Stomach (tissue), 4 donors: ENCODE measurements around the gene XXYLT1.

ENCODE experiments used
- POLR2A ChIP-seq, 4 donors: fragments of 450-650 bp; IDR thresholded peaks; one replicate each; pipeline ENCODE4 v1.6.1; 2016; ENCODE audit warnings: antibody characterized with exemption in 4 of 4, control low read depth in 2 of 4, mild to moderate bottlenecking in 1 of 4, moderate library complexity in 1 of 4
- POLR2AphosphoS5 ChIP-seq, 3 donors: sonication (generic); formaldehyde crosslinking; IDR thresholded peaks; one replicate each; pipeline ENCODE4 v1.6.1; 2016; ENCODE audit warnings: antibody characterized with exemption in 3 of 3
- TF ChIP-seq, protein P1 (sequence below), 7 experiments: fragments of 450-650 bp in 4 of 7; fragments of 200-600 bp in 3 of 7; sonication (generic) in 3 of 7; IDR thresholded peaks; one replicate each; pipeline ENCODE4 v1.5.1; 2016 to 2019; ENCODE audit warnings: antibody characterized with exemption in 7 of 7, control low read depth in 2 of 7, mild to moderate bottlenecking in 1 of 7

DNA sequence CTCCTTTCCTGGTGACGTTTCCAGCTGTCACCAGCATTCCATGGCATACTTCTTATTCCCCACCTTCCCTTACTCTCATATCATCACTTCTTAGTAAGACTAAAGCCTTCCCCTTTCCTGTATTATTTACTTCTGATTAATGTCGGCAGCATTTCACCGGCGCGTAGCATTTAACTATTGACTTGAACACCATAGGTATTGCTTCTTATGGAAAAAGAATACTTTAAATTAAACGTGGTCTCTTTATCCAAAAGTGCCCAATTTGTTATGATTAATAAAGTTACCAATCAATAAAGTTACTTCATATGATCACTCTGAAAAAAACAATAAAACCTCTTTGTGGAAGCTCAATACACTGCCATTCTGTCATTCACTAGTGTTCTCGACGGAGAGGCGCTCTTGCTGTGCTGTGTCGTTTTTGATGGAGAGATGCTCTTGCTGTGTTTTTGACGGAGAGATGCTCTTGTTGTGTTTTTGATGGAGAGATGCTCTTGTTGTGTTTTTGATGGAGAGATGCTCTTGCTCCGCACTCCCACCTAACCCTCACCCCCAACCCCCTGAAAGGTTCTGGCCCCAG lies 165.0 kb downstream of the XXYLT1 start:
- TF ChIP-seq, protein P1, sequence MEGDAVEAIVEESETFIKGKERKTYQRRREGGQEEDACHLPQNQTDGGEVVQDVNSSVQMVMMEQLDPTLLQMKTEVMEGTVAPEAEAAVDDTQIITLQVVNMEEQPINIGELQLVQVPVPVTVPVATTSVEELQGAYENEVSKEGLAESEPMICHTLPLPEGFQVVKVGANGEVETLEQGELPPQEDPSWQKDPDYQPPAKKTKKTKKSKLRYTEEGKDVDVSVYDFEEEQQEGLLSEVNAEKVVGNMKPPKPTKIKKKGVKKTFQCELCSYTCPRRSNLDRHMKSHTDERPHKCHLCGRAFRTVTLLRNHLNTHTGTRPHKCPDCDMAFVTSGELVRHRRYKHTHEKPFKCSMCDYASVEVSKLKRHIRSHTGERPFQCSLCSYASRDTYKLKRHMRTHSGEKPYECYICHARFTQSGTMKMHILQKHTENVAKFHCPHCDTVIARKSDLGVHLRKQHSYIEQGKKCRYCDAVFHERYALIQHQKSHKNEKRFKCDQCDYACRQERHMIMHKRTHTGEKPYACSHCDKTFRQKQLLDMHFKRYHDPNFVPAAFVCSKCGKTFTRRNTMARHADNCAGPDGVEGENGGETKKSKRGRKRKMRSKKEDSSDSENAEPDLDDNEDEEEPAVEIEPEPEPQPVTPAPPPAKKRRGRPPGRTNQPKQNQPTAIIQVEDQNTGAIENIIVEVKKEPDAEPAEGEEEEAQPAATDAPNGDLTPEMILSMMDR (IDR thresholded peaks at IDR 0.05): no peak
- TF ChIP-seq POLR2A (IDR thresholded peaks at IDR 0.05) (no peak), POLR2AphosphoS5 (IDR thresholded peaks at IDR 0.05) (no peak)
